GM13976 (cell line): Measurements from ENCODE around the gene B3GALT5.

Source experiments
- DNase-seq: peaks from one replicate; pipeline ENCODE4 v3.0.0; 2012; ENCODE audit warnings: low spot score
- in situ Hi-C: fragments of 300-500 bp; cut with MboI; formaldehyde crosslinking; loops from one replicate; pipeline ENCODE4 v1.12.0; 2022; ENCODE audit warnings: low sequenced_read_pairs, mixed read lengths, inconsistent platforms; ENCODE audit not compliant: unreplicated experiment
- TF ChIP-seq, protein P1 (sequence below): IDR thresholded peaks from 2 replicates; pipeline ENCODE4 v1.5.1; 2012; ENCODE audit warnings: borderline replicate concordance, mild to moderate bottlenecking; ENCODE audit not compliant: insufficient read depth; ENCODE audit errors: extremely low read depth, missing control alignments, control extremely low read depth

B3GALT5 gene

DNA sequence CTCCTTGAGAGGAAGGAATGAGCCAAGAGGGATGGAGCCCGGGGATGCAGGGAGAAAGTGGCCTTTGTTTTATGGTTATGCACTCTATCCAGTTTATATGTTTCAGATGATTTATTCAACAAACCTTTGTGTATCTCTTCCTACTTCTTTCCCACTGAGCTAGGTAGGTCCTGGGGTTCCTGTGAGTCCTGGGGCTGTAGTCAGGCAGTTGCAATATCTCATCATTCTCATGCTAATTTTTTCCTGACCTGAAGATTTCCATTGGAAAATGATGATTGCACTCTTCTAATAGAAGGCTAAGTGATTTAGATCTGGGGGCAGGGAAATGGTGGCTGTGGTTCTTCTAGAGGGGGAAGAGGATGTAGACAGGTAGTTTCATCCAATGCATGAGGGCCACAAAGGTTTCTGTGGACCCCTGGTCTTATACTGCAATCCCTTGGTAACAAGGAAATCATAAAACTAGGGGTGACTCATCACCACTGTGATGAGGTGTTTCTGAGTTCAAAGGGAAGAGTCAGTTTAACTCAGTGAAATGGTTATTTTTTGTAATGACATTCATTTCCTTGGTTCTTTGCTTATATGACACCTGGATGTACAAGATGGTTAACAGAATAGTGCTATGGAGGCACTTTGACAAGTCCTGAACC is 20.2 kb downstream of the B3GALT5 start:
- in situ Hi-C loops: no loop called here
- no peak for DNase-seq
- TF ChIP-seq, protein P1, sequence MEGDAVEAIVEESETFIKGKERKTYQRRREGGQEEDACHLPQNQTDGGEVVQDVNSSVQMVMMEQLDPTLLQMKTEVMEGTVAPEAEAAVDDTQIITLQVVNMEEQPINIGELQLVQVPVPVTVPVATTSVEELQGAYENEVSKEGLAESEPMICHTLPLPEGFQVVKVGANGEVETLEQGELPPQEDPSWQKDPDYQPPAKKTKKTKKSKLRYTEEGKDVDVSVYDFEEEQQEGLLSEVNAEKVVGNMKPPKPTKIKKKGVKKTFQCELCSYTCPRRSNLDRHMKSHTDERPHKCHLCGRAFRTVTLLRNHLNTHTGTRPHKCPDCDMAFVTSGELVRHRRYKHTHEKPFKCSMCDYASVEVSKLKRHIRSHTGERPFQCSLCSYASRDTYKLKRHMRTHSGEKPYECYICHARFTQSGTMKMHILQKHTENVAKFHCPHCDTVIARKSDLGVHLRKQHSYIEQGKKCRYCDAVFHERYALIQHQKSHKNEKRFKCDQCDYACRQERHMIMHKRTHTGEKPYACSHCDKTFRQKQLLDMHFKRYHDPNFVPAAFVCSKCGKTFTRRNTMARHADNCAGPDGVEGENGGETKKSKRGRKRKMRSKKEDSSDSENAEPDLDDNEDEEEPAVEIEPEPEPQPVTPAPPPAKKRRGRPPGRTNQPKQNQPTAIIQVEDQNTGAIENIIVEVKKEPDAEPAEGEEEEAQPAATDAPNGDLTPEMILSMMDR: no peak

DNA sequence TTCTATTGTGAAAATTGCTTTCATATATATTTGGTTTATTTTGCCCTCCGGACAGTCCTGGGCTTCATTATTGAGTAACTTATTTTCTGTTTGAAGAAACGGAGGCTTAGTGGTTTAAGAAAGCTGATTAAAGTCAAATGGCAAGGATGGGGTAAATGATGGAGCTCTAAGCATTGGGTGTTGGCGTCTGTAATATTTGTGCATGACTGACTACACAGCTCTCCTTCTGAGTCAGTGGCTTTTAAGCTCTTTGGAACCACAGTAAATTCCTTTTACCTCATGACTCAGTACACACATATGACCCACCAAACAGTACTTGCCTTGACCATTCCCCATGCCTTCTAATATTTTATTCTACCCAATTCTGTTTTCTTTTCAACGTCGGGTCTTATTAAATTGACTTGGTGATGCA is 21.0 kb downstream of the B3GALT5 start:
- no peak for DNase-seq
- in situ Hi-C loops: no loop called here
- TF ChIP-seq, protein P1: no peak

DNA sequence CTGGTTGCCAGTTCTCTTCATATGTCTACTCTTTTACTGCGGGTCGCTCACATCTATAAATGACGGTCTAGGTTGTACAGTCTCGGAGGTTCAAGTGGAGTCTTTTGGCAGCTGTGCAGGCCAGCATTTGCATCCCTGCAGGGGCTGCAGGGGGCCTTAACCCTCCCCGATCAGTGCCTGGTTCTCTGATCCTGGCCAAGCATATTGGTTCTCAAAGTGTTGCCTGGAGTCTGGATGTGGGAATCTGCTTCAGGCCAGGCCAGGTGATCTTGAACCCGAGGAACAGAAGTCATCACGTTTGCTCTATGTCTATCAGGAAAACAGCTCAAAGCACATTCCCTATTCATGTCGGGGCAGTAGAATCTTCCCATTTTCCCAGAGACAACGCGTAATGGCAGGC is 21.8 kb downstream of the B3GALT5 start:
- in situ Hi-C loops: no loop called here
- TF ChIP-seq, protein P1: no peak

DNA sequence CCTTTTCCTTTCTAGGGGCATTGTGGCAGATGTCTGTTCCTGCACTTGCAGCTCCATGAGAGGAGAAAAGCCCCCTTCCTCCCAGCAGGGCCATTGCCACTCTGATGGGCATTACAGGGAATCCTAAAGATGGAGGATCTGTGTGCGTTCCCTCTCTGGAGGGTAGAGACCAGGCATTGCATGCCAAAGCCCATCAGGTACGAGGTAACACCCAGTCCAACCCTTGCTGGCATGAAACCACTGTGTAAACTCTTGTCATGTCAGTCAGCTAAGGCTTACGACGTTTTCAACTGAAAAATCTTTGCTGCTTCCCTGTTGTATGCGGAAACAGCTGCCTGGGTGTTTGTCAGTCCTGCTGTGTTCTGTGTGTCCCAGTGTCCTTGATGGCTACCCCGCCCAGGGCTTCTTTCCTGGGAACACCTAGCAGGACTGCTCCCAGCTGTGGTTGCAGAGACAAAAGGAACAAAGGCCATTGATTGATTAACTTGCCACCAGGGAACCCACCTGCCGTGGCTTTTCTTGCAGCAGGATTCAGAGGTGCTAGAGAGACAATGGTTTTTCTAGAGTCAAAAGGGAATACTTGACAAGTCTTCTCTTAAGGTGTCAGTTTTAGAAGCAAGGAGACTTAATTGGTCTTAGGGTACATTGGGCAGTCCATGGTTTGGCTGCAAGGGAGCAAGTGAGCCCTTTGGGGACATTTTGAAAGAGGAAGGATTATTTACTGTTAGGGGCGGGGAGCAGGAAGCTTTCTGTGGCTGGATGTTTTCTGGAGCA is 24.6 kb downstream of the B3GALT5 start:
- in situ Hi-C loops: no loop called here
- no peak for DNase-seq

More for the DNA sequence above, 21.8 kb downstream of the B3GALT5 start:
- DNase-seq: no peak

DNA sequence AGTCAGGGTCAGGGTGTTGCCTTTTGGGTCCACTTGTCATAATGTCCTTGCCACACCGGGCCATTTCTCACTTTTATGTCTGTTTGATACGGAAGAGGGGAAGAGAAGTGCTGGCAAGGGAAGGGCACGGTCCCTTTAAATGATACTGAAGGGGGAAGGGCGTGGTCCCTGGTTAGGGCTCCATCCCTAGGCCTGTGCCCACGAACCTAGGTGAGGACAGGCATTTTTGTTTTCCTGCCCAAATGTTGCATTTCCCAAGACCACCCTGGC is 25.2 kb downstream of the B3GALT5 start:
- in situ Hi-C loops: no loop called here
- TF ChIP-seq, protein P1: no peak
- no peak for DNase-seq

More for the DNA sequence above, 24.6 kb downstream of the B3GALT5 start:
- TF ChIP-seq, protein P1: no peak

DNA sequence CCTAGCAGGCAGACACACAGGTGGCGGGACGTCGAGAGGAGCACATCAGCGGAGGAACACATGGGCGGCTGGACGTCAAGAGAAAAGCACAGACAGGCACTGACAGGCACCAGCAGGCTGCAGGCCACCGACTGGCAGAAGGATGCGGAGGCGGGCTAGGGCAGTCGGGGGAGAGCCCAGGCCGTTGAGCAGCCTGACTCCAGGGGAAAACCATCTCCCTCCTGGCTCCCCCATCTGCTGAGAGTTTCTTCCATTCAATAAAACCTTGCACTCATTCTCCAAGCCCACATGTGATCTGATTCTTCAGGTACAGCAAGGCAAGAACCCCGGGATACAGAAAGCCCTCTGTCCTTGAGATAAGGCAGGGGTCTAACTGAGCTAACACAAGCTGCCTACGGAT is 25.5 kb downstream of the B3GALT5 start:
- in situ Hi-C loops: no loop called here
- TF ChIP-seq, protein P1: no peak
- no peak for DNase-seq
